ENCODE measurements around the gene IMP4. TPM values are rescaled to one million over a fixed set of nuclear protein-coding genes. Genes with fewer than 3 reads are reported as not detected.

The IMP4 gene
- polyA plus RNA-seq, 1 of the 3 experiments (the other 2 are of a cell fraction): 252 TPM

- ChIA-PET POLR2A (no interaction called here), CTCF (interaction anchor here (4.0 kb wide), 1 partner anchor 14 kb away, joined by 20 read pairs; no protein-coding TSS in a partner anchor)
- no peak overlapping the region for H3K27ac ChIP-seq (ENCODE audit: low read depth in 2 of 2, low read length in 1 of 2)
- 59% methylated on average over 3 of the region's 7 CpGs for WGBS (ENCODE audit: low lambda C conversion rate)
- no peaks in the 10 kb centered on the region for H3K36me3 ChIP-seq (replicated peaks in 1 of 2; ENCODE audit: control insufficient read depth in 1 of 2, insufficient read depth in 2 of 2, low read length in 1 of 2)
- H3F3A ChIP-seq (replicated peaks; ENCODE audit: insufficient read depth): no peaks in the 10 kb centered on the region
- DNase-seq: no peak
- H3K9me3 ChIP-seq: no peaks in the 10 kb centered on the region
- no peak overlapping the region for H2AFZ ChIP-seq (ENCODE audit: low read depth)
- H3K79me2 ChIP-seq (ENCODE audit: insufficient read depth): no peaks in the 10 kb centered on the region
- no peak for TF ChIP-seq NRF1 (IDR thresholded peaks at IDR 0.05; ENCODE audit: low read depth, low read length)
- TF ChIP-seq YY1 (IDR thresholded peaks at IDR 0.05; ENCODE audit: low read depth): no peak
- TF ChIP-seq GABPA (IDR thresholded peaks at IDR 0.05; ENCODE audit: low read depth): no peak
- no peak for TF ChIP-seq MAX (IDR thresholded peaks at IDR 0.05; ENCODE audit: low read depth)
- no peak for TF ChIP-seq USF2 (IDR thresholded peaks at IDR 0.05; ENCODE audit: borderline replicate concordance, low read depth, low read length)
- no peak for TF ChIP-seq MEF2A (IDR thresholded peaks at IDR 0.05; ENCODE audit: borderline replicate concordance, low read depth)
- TF ChIP-seq MXI1 (IDR thresholded peaks at IDR 0.05; ENCODE audit: low read depth, low read length): no peak
- no peak for TF ChIP-seq GATA2 (CRISPR knock-in tag; IDR thresholded peaks at IDR 0.05)
- no peak for TF ChIP-seq TEAD4 (IDR thresholded peaks at IDR 0.05; ENCODE audit: borderline replicate concordance, insufficient read depth)
- TF ChIP-seq EP300 (IDR thresholded peaks at IDR 0.05; ENCODE audit: borderline replicate concordance in 1 of 2, low read depth in 1 of 2, low read length in 1 of 2): no peak
- no peak for TF ChIP-seq ZBTB33 (IDR thresholded peaks at IDR 0.05; ENCODE audit: borderline replicate concordance, low read depth)
- TF ChIP-seq CHD2 (IDR thresholded peaks at IDR 0.05; ENCODE audit: low read length, partially characterized antibody): no peak
- no peak for TF ChIP-seq RFX5 (IDR thresholded peaks at IDR 0.05; ENCODE audit: low read length)
- no peak for TF ChIP-seq CTCF (IDR thresholded peaks at IDR 0.05)
- TF ChIP-seq SMC3 (IDR thresholded peaks at IDR 0.05; ENCODE audit: low read depth, low read length): no peak
- TF ChIP-seq EZH2phosphoT487 (IDR thresholded peaks at IDR 0.05; ENCODE audit: borderline replicate concordance, low read depth): no peak
- TF ChIP-seq TCF12 (IDR thresholded peaks at IDR 0.05): no peak
- no peak for TF ChIP-seq USF1 (IDR thresholded peaks at IDR 0.05; ENCODE audit: borderline replicate concordance, low read depth)
- H3K9me2 ChIP-seq: no peaks in the 10 kb centered on the region
- H3K4me2 ChIP-seq: no peak overlapping the region
- H3K4me3 ChIP-seq (ENCODE audit: low read depth in 2 of 2, low read length in 1 of 2): no peak overlapping the region
- no peaks in the 10 kb centered on the region for H3K27me3 ChIP-seq (ENCODE audit: insufficient read depth)
- no peak overlapping the region for H3K9ac ChIP-seq
- H4K20me1 ChIP-seq (ENCODE audit: insufficient read depth): no peaks in the 10 kb centered on the region
- no peaks in the 10 kb centered on the region; a peak in 1 of 4 replicates for H3K4me1 ChIP-seq (ENCODE audit: control insufficient read depth in 1 of 2, insufficient read depth in 2 of 2, low read depth in 1 of 2, low read length in 1 of 2)
Measured at GRCh38 chr2:130318906-130319305, 23.8 kb upstream of the IMP4 start.

Data from SK-N-SH (cell line).